ENCODE results near the gene RIOX2.
"Not testable (repeated sequence)": the region's sequence is repeated elsewhere in the genome, so short reads cannot be mapped to it uniquely, and the experiment has no call there.

Gene RIOX2

GRCh38 chr3:97928986-97929385 lies 43.2 kb downstream of the RIOX2 start:
- Histone ChIP-seq H3K4me3 (no peak overlapping the region), H4K20me1 (no peaks in the 10 kb centered on the region), H3K9ac (no peak overlapping the region), H3K27ac (no peak overlapping the region), H3K27me3 (no peaks in the 10 kb centered on the region), H3K4me2 (no peak overlapping the region), H3K36me3 (no peaks in the 10 kb centered on the region), H3K9me3 (no peaks in the 10 kb centered on the region; the same call in 1 of the 2 replicates), H3K4me1 (no peaks in the 10 kb centered on the region; the same call in 1 of the 2 replicates)
- TF ChIP-seq Cebpa-rat (IDR thresholded peaks at IDR 0.05), result no peak

DNA sequence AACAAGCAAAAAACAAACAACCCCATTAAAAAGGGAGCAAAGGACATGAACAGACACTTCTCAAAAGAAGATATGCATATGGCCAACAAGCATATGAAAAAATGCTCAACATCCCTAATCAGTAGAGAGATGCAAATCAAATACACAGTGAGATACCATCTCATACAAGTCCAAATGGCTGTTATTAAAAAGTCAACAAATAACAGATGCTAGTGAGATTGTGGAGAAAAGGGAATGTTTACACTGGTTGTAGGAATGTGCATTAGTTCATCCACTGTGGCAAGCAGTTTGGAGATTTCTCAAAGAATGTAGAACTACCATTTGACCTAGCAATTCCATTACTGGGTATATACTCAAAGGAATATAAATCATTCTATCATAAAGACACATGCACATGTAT lies 44.5 kb downstream of the RIOX2 start:
- Histone ChIP-seq H3K4me3 (no peak overlapping the region), H3K9ac (no peak overlapping the region), H3K27ac (no peak overlapping the region), H4K20me1 (no peaks in the 10 kb centered on the region), H3K4me2 (no peak overlapping the region), H3K4me1 (no peaks in the 10 kb centered on the region; the same call in 1 of the 2 replicates), H3K36me3 (no peaks in the 10 kb centered on the region), H3K27me3 (no peaks in the 10 kb centered on the region), H3K9me3 (no peaks in the 10 kb centered on the region; the same call in 1 of the 2 replicates)
- no peak for TF ChIP-seq Cebpa-rat (IDR thresholded peaks at IDR 0.05)

GRCh38 chr3:97917813-97918536 lies 54.3 kb downstream of the RIOX2 start:
- H3K27ac ChIP-seq, result no peak overlapping the region

DNA sequence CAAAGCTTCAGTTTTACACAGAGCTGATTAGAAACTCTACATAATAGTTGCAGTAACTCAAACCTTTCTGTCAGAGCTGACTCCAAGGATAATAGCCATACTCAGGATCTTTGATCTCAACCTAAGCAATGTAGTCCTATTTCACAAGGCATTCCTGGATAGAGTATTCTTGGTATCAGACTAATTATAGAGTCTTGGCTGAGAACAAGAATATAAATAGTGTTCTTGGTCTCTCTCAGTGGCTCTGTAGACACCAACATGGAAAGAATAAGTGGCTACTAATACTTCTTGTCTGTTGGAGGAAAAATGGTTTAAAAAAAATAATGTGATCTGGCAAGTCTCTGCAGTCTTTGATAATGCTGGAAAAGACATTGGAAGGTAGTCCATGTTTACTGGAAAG lies 55.7 kb downstream of the RIOX2 start:
- H3K4me2 ChIP-seq, result no peak overlapping the region
- no peak for TF ChIP-seq Cebpa-rat (IDR thresholded peaks at IDR 0.05)
- H4K20me1 ChIP-seq, result no peaks in the 10 kb centered on the region
- no peak overlapping the region for H3K9ac ChIP-seq
- H3K27ac ChIP-seq, result no peak overlapping the region
- no peaks in the 10 kb centered on the region for H3K4me1 ChIP-seq
- H3K9me3 ChIP-seq, result no peaks in the 10 kb centered on the region
- no peaks in the 10 kb centered on the region for H3K27me3 ChIP-seq
- H3K36me3 ChIP-seq, result no peaks in the 10 kb centered on the region
- H3K4me3 ChIP-seq, result no peak overlapping the region

More at GRCh38 chr3:97917813-97918536, 54.3 kb downstream of the RIOX2 start:
- Histone ChIP-seq H4K20me1 (no peaks in the 10 kb centered on the region), H3K4me3 (no peak overlapping the region), H3K27me3 (no peaks in the 10 kb centered on the region), H3K9me3 (no peaks in the 10 kb centered on the region), H3K9ac (no peak overlapping the region), H3K4me2 (no peak overlapping the region), H3K36me3 (no peaks in the 10 kb centered on the region), H3K4me1 (no peaks in the 10 kb centered on the region)
- TF ChIP-seq Cebpa-rat (IDR thresholded peaks at IDR 0.05), result no peak

- Histone ChIP-seq H3K9ac (no peak overlapping the region), H4K20me1 (no peaks in the 10 kb centered on the region), H3K27me3 (no peaks in the 10 kb centered on the region), H3K4me1 (peaks cover 12% of the 10 kb centered on the region), H3K4me2 (no peak overlapping the region), H3K9me3 (no peaks in the 10 kb centered on the region), H3K27ac (no peak overlapping the region), H3K36me3 (no peaks in the 10 kb centered on the region), H3K4me3 (no peak overlapping the region)
- no peak for TF ChIP-seq Cebpa-rat (IDR thresholded peaks at IDR 0.05)
These were observed 57.8 kb downstream of the RIOX2 start for GRCh38 chr3:97914388-97914787.

- H3K4me1 ChIP-seq, result peaks cover 12% of the 10 kb centered on the region
- H4K20me1 ChIP-seq, result no peaks in the 10 kb centered on the region
- H3K36me3 ChIP-seq, result no peaks in the 10 kb centered on the region
- no peak for TF ChIP-seq Cebpa-rat (IDR thresholded peaks at IDR 0.05)
- no peak overlapping the region for H3K9ac ChIP-seq
- H3K4me3 ChIP-seq, result no peak overlapping the region
- no peaks in the 10 kb centered on the region for H3K9me3 ChIP-seq
- peak overlapping the region; percentile 54; the same call in 1 of the 2 replicates for H3K4me2 ChIP-seq
- no peak overlapping the region for H3K27ac ChIP-seq
- no peaks in the 10 kb centered on the region for H3K27me3 ChIP-seq
These were observed 60.8 kb downstream of the RIOX2 start for GRCh38 chr3:97911459-97911858.

GRCh38 chr3:97910931-97911351 lies 61.3 kb downstream of the RIOX2 start:
- no peak overlapping the region for H3K27ac ChIP-seq

GRCh38 chr3:97910236-97910831 lies 61.9 kb downstream of the RIOX2 start:
- Histone ChIP-seq H3K4me2 (peak overlapping the region; percentile 54), H3K4me1 (peaks cover 12% of the 10 kb centered on the region)
- H3K9ac ChIP-seq, H3K9me3 ChIP-seq, H3K27me3 ChIP-seq, H3K4me3 ChIP-seq, H3K36me3 ChIP-seq, H4K20me1 ChIP-seq, H3K27ac ChIP-seq: not testable (repeated sequence)

More at GRCh38 chr3:97910931-97911351, 61.3 kb downstream of the RIOX2 start:
- H3K9ac ChIP-seq, result no peak overlapping the region
- no peaks in the 10 kb centered on the region for H3K9me3 ChIP-seq
- peaks cover 12% of the 10 kb centered on the region for H3K4me1 ChIP-seq
- H3K4me2 ChIP-seq, result peak overlapping the region; percentile 54
- H3K4me3 ChIP-seq, result no peak overlapping the region
- no peaks in the 10 kb centered on the region for H4K20me1 ChIP-seq
- no peaks in the 10 kb centered on the region for H3K36me3 ChIP-seq
- TF ChIP-seq Cebpa-rat (IDR thresholded peaks at IDR 0.05), result peak; percentile 54; the same call in 1 of the 2 replicates
- H3K27me3 ChIP-seq, result no peaks in the 10 kb centered on the region

DNA sequence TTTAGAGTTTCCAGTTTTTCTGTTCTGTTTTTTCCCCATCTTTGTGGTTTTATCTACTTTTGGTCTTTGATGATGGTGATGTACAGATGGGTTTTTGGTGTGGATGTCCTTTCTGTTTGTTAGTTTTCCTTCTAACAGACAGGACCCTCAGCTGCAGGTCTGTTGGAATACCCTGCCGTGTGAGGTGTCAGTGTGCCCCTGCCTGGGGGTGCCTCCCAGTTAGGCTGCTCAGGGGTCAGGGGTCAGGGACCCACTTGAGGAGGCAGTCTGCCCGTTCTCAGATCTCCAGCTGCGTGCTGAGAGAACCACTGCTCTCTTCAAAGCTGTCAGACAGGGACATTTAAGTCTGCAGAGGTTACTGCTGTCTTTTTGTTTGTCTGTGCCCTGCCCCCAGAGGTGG lies 62.4 kb downstream of the RIOX2 start:
- peaks cover 12% of the 10 kb centered on the region for H3K4me1 ChIP-seq
- H3K36me3 ChIP-seq, H4K20me1 ChIP-seq, H3K9me3 ChIP-seq, H3K27ac ChIP-seq, H3K4me2 ChIP-seq, H3K9ac ChIP-seq, H3K27me3 ChIP-seq, H3K4me3 ChIP-seq: not testable (repeated sequence)
